HG03135 (cell line): ENCODE results near the gene GCGR.

ENCODE experiments used
- ATAC-seq: cut with Tn5 transposase; IDR thresholded peaks from one replicate; pipeline ENCODE4 v1.9.1; 2021; ENCODE audit warnings: mild to moderate bottlenecking, moderate library complexity; ENCODE audit not compliant: unreplicated experiment

GCGR gene

GRCh38 chr17:81811705-81812570 lies 8.0 kb downstream of the GCGR start:
- ATAC-seq = no peak

DNA sequence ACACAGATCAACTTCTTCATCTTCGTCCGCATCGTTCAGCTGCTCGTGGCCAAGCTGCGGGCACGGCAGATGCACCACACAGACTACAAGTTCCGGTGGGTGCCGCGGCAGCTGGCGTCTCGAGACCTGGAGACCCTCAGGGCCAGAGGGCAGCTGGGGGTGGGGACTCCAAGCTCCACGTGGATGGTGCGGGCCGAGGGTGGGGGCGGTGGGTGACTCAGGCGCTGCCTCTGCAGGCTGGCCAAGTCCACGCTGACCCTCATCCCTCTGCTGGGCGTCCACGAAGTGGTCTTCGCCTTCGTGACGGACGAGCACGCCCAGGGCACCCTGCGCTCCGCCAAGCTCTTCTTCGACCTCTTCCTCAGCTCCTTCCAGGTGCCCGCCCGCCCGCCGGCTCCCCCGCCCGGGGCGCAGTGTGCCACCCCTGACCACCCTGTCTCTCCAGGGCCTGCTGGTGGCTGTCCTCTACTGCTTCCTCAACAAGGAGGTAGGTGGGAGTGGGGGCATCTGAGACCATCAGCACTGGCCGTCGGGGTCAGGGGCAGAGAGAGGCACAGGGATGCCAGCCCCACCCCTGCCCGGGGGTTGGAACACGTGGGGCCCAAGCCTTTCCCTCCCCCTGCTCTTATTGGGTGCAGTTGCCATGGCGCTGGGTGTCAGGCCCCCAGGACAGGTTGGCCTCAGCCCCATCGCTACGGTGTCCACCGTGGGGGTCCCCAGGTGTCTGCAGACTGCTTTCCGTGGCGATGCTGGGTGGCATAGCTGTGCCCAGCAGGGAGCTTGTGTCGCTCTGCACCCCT lies 8.8 kb downstream of the GCGR start:
- ATAC-seq = no peak

- ATAC-seq = no peak
These were observed 9.4 kb downstream of the GCGR start for GRCh38 chr17:81813371-81813684.

- ATAC-seq = no peak
These were observed 10.1 kb downstream of the GCGR start for GRCh38 chr17:81813861-81814683.

DNA sequence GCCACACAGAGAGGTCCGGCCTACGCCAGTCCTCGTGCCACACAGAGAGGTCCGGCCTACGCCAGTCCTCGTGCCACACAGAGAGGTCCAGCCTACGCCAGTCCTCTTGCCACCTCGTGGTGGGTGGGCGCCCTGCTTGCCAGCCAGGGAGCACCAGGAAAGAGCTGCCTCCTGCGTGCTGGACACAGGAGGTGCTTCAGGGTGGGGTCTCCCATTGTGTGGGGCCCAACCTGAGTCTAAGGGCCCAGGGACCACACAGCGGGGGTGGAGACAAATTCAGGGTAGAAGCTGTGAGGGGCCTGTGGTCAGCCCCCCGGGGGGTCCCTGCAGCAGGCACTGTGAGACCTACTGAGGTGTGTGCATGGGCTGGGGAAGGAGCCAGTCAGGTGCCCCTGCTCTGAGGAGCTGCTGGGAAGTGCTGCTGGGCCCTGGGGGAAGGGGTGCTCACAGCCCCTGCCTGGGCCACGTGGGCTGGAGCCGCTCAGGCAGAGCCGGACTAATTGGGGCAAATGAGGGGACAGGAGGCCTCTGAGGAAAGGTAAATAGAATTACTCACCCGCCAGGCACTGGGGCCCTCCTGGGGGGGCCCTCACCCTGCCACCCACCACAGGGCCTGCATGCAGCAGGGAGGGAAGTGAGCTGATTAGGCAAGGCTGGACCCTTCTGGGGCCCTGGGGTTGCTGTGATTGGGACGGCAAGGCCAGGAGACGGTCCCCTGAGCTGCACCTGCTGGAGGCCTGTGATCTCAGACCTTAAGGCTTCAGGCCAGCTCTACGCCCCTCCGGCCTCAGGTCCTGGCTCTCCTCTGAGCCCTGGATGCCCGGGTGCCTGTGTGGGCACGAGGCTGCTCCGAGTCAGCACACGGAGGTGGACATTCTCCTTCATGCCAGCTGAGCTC lies 11.0 kb downstream of the GCGR start:
- ATAC-seq = no peak

DNA sequence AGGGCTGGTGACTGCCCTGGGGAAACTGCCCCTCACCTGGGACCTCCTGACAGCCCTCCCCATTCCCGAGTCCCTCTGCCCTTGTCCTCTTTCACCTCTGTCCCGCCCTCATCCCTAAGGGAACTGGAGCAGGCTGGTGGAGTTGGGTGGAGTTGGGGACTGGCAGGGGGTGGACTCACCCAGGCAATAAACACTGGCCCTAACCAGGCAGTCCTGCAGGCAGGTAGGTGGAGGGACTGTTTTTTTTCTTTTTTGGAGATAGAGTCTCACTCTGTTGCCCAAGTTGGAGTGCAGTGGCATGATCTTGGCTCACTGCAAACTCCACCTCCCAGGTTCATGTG lies 11.7 kb downstream of the GCGR start:
- ATAC-seq = no peak

- ATAC-seq = no peak
These were observed 13.8 kb downstream of the GCGR start for GRCh38 chr17:81817758-81818147.

DNA sequence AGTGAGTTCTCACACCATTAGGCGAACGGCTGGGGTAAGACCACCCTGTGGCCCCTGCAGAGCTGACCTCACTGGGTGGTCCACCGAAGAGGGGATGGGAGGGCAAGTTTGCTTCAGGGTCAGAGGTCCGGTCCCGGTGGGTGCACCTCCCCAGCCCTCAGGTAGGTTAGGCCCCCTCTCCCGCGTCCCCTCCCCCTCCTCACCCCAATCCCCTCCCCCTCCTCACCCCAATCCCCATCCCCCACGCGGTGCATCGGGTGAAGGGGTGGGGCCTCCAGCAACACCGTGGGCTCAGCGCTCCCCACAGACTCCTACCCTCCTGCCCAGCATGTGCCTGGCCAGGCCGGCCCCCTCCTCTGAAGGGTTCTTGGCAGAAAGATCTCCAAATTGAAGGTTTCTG lies 15.8 kb downstream of the GCGR start:
- no peak for ATAC-seq

- no peak for ATAC-seq
These were observed 17.2 kb downstream of the GCGR start for GRCh38 chr17:81821147-81821546.

GRCh38 chr17:81821603-81822311 lies 17.8 kb downstream of the GCGR start:
- no peak for ATAC-seq

- ATAC-seq = no peak
These were observed 18.3 kb downstream of the GCGR start for GRCh38 chr17:81822312-81822637.

GRCh38 chr17:81822996-81823819 lies 19.3 kb downstream of the GCGR start:
- ATAC-seq = no peak

DNA sequence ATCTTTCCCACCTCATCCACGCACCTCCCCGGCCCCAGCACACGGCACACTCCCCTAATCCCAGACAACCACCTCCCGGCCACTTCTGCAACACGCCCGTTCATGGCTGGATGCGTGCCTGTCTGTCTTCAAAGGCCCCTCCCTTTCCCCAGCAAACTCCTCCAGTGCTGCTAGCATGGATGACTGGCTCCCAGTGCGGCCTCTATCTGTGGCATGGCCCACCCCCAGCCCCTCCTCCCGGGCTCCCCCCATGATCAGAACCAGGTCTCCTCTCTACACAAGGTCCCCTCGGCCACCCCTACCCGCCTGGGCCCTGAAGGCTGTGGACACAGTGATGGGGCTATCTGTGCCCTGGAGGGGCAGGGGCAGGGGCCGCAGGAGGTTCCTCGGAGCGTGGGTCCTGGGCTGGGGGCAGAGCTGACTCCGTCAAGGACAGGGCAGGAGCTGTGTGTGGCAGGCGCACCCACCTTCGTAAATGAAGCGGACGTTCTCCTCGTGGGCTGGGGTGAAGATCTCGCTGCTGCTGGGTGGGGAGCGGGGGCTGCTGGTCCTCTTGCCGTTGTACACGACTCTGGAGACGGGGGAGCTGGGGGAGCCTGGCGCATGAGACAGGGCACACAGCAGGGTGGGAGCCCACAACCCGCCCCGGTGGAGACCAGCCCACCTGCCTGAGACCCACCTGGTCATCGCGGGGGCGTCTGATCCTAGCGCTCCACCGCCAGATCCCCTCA lies 20.0 kb downstream of the GCGR start:
- no peak for ATAC-seq

GRCh38 chr17:81824595-81824994 lies 20.6 kb downstream of the GCGR start:
- ATAC-seq = no peak

DNA sequence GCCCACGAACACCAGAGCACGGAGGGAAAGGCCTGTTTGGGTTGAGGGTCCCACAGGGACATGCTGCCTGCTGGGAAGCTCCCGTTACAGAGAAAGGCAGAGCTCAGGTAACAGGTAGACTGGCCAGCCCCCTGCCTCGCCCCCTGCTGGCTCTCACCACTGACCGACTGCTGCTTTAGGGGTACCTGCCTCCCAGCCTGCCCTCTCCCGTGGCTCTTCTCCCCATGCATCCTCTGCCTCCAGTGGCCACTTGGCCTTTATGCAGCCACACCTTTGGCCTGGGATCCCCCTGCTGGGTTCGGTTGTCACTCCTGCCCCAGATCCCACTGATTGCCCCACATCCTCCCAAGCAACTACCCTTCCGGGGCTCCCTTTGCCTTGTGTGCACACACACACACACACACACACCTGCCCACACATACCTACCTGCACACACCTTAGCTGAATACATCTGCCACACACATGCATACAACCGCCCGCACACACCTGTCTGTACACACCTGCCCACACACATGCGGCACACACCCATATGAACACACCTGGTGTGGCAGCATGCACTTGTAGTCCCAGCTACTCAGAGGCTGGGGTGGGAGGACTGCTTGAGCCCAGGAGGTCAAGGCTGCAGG lies 22.0 kb downstream of the GCGR start:
- ATAC-seq = no peak

DNA sequence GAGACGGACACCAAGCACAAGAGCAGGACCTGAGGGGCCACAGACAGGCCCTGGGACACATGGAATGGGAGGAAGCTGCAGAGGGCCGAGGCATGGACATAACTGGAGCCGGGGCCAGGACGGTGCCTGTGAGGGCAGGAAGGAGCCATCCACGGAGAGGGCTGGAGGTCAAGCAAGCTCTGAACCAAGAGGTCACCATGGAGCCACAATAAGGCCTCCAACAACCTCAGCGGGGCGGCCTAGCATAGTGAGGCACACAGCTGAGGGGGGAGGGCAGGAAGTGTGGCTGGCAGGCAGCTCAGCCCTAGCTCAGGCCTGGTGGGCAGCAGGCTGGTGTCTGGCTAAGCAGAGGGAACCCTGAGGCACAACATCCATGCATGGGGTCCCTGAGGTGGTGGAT lies 24.7 kb downstream of the GCGR start:
- no peak for ATAC-seq

DNA sequence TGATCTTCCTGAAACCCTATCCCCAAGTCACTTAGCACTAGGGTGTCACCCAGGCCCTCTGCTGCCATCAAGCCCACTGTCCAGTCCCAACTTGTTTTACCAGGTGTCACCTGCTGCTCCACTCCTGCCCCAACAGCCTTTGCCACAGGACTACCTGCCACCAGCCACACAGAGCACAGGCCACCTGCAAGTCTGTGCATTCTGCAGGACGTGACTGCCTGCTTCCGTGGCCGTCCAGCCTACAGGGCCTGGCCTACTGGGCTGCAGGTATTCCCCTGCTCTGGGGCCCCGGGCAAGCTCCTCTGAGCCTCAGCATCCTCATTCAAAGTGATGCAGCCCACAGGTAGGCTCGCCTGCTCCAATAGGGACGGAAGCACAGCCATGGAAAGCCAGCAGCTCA lies 25.9 kb downstream of the GCGR start:
- no peak for ATAC-seq

GRCh38 chr17:81831563-81831956 lies 27.6 kb downstream of the GCGR start:
- no peak for ATAC-seq
